Inflammatory macrophage treated with lipopolysaccharide for 4 hours (primary cell): ENCODE results near the gene OSBPL7.

Source experiments
- DNase-seq: peaks from one replicate; pipeline ENCODE4 v3.0.0-alpha.2; 2020

OSBPL7 gene

DNA sequence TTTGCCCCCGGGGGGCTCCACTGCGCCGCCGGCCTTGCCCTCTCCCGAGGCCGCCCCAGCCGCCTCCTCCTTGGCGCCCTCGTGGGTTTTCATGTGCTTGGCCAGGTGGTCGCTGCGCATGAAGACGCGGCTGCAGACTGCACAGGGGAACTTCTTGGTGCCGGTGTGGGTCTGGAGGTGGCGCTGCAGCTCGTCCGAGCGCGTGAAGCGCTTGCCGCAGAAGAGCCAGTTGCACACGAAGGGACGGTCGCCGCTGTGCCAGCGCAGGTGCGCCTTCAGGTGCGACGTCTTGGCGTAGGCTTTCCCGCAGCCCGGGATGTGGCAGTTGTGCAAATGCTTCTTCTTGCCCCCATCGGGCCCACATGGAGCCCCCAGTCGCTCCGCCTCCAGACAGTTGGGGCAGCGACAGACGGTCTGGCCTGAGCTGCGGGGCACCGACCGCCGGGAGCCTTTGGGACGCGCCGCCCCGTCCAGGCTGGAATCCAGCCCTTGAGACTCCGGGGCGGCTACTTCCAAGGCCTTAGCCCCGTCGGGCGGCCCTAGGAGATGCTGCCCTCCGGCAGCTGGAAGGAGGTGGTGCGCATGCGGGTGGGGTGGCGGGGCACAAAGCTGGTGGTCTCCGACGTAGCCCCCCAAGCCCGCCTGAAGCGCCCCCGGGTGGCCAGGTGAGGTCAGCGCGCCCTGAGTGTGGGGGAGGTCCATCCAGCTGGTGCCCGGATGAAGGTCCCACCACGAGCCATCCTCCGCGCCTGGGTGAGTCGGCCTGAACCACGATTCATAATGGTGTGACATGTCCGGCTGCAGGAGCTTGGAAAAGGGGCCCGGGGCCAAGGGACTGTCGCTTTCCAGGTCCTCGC, 26.0 kb upstream of the OSBPL7 start:
- peak; percentile 5 for DNase-seq

DNA sequence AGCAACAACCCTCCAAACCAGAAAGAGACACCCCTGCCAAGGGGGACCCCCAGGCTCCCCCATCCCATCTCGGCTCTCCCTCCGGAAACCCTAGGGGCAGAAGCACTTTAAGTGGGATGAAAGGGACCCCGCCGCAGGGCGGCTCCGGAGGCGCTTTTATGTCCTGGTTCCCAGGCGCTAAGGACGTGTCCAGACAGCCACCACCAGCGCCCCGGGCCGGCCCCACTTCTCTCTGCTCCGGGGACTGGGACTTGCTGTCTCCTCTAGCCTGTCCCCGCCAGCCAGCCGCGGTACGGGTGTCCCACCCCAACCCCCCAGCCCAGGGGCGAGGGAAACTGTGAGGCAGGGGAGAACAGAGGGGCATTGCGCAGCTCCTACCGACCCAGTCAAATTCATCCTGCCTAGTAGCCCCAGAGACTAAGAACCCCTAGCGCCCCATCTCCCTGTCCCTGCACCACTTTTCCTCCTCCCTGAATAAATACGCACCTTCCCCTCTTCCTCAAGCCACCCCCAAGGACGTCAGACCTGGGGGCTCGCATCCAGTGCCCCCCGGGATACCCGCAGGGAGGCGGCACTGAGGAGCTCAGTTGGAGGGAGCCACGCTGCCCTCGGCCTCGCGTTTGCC, 25.2 kb upstream of the OSBPL7 start:
- DNase-seq, result no peak

DNA sequence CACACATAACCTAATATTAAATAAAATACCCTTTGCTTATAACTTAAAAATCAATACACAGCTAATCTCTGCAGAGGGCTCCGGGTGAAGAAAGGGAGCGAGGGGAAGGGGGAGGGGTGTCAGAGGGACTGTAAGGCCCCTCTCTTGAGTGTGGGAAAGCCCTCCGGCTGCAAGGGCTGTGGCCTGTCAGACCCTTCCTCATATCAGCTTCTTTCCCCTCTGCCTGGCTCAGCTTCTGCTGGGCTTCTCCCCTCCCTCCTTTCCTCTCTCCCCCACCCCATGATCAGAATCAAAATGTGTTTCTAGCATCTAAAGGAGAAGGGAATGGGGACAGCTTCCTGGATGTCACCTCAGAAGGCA, 24.1 kb upstream of the OSBPL7 start:
- DNase-seq, result no peak

DNA sequence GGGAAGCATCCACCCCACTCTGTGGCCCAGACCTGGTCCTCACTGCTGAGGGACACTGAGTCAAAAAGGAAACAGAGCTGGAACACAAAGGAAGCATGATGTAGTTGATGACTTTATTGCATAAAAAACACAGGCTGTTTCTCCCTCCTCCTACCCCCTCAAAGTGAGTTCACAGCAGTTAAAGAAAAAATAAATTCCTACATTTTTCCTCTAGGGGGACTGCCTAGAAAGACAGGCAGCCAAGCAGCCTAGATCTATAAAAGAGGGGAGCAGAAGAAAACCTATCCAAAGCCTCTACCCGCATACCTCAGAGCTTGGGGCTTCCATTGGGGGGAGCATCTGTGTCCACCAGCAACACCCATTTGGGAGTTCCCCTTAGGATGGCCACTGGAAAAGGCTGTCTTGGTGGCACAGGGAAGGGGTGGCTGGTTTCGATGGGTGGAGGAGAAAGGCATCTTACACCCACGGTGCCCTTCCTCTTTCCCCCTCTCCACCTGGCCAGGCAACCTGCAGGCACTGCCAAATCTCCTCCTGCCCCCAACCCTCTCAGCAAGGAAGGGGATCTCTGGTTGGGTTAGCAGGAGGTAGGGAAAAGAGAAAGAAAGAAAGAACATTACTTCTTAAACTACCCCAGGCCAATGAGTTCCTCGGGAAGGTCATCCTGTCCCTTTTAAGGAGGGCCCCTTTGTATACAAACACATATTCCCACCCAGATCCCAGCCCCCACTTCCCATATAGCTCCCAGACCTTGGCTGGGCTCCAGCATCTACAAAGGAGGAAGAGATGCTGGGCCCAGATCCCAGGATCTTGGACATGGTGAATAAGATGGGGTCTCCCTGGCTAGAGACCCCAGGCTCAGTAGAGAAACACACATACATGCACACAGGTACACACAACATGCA, 23.5 kb upstream of the OSBPL7 start:
- peak; percentile 33 for DNase-seq

DNA sequence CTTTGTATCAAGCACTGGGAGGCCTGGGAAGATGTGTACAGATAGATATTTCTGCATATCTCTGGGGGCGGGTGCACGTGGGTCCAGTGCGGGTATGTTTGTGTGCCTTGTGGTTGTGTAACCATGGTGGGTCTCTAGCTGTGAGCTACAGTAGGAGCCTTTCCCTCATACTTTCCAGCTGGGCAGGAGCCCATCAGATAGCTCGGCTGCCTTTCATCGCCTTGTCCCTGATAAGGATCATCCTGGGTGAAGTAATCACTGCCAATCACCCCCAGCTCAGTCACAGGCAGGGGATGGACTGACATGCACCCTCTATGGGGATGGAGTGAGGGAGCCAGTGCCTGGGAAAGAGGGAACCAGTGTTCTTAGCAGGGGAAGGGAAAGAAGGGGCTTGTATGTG, 22.6 kb upstream of the OSBPL7 start:
- no peak for DNase-seq

DNA sequence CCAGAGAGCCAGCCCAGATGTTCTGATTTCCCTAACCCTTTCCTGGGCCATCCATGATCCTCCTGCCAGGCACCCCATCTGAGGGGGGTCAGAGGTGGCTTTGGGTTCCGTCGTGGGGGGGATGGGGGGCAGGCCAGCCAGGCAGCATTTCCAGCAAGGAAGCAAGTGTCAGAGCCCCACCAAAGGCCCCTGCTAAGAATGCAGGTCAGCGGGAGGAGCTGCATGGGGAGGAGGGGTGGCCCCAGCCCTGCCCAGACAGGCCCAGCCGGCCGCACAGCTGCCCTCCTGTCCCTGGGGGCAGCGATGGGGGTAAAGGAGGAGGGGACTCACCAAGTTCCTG, 21.8 kb upstream of the OSBPL7 start:
- DNase-seq, result no peak

DNA sequence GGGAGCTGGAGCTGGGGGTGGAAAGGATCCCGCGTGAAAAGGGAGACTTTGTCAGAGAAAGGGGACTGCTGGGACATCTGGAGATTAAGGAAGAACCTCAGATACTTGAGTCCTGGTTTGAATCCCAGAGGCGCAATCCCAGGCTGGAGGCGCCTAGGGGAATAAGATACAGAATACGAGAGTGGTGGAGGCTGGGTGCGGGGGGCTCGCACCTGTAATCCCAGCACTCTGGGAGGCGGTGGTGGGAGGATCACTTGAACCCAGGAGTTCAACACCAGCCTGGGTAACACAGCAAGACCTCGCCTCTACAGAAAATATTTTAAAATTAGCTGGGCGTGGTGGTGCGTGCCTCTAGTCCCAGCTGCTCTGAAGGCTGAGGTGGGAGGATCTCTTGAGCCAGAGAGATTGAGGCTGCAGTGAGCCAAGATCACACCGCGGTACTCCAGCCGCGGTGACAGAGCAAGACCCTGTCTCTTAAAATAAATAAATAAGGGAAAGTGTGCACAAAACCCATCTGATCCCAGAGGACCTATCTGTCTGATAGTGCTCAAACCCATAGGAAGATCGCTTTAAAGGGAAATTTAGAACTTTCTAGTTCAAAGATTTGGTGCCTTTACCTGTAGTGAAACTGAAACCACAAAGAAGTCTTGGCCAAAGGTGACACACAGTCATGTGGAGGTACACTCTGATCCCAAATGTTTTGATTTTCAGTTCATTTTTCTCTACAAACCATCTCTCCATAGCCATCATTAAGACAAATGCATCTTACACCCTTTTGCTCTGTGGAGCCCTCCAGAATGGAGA, 20.1 kb upstream of the OSBPL7 start:
- no peak for DNase-seq

DNA sequence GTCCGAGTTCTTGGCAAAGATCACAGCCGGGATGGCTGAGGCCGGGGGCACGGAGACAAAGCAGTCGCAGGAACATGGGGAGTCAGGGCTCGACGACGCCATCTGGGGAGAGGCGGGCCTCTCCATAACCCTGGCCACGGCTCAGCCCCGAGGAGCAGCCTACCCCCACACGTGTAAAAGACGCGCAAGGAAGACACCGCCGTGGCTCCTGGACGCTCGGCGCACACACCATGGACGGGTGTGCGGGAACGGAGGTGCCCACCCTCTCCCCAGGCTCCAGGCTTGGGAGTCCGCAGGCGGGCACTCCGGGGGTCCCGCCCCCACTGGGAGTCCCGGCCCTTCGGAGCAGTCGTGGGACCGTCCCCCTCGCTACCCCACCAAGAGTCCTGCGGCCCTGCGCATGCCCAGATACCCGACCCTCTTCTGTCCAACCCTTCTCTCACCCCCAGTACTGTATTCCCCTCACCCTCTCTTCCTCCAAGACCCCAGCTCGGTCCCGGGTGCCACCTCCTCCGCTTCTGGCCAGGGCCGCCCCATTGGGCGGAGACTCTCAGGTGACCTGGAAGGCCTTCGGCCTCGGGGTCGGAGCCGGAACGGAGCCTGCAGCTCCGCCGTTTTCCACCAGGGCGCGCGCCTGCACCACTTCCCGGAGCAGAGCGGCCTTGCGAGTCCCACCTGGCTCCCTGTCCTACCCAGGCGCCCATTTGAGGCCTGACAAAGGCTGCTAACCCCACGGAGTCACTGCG, 19.3 kb upstream of the OSBPL7 start, which contains the start of gene SCRN2:
Gene SCRN2 (minus strand): TSS at position 532 of the 746 bp plus-strand sequence. CDS start 430 bp downstream, at position 102.
- DNase-seq, result peak; percentile 80

DNA sequence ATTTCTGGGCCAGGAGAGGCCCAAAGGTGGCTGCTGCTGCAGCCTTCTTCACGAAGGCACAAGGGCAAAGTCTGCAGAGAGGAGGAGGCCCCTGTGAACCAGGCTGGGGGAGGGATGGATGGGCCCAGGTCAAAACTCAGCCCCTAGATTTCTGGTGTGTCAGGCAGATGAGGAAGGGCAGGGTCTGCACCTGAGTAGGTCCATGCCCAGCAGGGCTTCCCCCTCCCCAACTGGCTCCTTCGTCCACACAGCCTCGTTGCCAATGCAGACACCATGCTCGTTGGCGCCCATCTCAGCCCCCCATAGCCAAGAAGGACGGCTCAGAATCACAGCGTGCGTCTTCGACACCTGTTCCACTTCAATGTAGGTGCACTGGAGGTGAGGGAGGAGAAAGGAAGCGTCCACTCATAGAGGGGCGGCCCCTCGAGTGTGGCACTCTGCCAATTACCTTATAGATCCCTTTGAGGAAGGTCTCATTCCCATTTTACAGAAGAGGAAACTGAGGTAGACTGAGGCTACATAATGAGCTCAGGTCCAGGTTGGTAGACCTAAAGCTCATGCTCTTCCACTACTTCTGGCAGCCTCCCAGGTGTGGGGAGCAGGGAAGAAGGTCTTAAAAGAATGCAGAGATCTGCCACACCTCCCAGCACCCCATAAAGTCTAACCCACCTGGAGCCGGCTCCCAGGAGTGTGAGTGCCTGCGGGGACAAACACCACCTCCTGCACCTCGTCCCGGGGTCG, 18.6 kb upstream of the OSBPL7 start:
- no peak for DNase-seq

DNA sequence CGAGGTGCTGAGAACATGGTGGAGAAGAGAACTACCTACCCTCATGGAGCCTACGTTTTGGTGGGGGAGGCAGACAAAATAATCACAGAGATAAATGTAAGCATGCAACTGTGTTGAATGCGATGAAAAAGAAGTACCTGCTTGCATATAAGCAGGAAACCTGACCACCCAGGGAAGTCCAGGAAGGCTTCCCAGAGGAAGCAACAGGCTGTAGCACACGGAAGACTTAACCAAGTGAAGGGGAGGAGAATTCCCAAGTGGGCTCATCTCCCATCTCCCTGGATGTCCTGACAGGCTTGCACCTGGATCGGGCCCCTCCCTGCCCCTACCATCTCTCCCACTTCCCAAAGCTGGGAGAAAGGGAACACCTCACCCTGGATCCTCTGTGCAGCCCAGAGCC, 17.5 kb upstream of the OSBPL7 start:
- DNase-seq, result no peak

DNA sequence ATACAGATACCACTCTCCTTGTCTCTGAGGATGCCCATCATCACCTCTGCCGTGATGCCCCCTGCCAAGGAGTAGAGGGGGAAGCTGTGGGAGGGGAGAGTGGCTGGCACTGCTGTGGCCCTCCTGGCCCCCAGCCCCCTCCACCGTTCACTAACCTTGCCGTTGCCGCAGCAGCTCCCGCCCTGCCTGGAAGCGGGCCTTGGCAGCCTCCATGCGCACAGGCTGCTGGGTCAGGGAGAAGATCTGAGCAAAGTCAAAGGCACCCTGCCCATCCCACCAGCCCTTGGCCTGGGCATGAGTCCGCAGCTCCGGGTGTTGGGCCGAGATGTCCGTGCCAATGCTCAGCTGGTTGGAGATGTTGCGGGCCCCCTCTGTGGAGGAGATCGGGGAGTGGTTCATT, 17.0 kb upstream of the OSBPL7 start:
- no peak for DNase-seq

DNA sequence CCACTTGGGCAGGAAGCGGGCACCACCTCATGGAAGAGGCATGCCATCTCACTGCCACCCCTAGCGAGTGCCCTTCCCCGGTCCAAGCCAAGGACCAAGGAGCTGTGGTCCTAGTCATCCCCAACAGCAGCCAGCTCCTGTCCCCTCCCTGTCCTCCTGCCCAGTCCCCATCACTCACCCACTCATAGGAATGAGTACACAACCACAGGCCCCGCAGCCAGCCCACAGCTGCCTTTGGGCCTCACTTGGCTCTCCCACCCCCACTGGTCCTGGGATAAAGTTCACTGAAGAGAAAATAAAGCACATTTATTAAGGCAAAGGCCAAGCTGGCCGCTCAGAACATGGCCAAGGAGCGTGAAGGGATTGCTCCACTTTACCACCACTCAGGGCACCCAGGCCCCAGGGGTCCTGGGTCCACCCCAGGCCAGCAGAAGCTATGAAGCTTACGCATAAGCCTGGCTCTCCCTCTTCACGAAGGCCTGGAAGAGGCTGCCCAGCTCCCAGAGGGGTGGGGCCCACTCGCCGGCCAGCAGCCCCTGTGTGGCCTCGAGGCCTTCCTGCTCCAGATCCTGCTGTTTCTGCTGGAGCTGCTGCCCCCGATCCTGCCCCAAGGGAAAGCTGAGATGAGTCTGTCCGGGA, 15.9 kb upstream of the OSBPL7 start:
- DNase-seq, result no peak

DNA sequence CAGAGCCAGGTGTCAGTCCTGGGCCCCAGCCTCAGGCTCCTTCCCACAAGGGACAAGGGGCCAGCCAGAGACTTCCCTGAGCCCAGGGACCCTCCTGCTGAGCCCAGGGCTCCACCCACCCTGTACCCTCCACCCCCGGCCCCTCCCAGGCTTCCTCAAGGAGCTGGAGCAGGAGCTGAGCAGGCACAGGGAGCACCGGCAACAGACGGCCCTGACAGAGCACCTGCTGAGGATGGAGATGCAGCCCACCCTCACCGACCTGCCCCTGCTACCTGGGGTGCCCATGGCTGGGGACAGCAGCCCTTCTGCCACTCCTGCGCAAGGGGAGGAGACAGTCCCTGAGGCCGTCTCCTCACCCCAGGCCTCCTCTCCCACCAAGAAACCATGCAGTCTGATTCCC, 15.0 kb upstream of the OSBPL7 start:
- DNase-seq, result no peak

DNA sequence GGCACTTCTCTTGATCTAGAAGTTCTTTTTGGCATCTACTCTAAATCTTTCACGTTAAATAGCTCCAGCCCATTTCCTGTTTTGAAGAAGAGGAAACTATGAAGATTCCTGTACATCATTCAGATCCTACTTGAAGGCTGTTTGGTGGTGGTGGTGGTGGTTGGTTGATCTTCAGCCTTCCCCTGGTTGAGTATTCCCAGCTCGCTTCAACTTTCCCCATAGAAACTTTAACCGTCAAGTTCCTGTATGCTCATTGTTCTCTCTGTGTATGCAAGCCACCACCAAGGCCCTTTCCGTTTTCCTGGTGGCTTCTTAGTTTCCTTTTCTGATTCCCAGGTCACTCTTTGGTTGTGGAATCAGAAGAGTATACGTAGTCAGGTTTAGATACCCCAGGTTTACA, 13.2 kb upstream of the OSBPL7 start:
- no peak for DNase-seq

DNA sequence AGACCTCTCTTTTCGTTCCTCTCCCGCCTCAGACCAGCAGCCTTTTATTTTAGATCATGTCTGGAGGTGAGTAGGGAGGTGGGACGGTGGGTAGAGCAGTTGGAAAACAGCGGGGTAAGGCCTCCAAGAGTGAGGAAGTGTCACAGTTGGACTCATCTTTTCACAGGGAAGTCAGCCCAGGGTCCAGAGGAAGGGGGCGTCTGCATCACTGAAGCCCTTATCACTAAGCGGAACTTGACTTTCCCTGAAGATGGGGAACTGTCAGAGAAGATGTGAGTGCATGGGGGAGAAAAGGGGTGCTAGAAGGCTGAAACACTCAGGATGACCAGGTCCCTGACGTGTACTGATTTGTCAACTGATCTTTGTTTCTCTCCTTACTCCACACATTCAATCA, 10.3 kb upstream of the OSBPL7 start:
- DNase-seq, result peak; percentile 60

DNA sequence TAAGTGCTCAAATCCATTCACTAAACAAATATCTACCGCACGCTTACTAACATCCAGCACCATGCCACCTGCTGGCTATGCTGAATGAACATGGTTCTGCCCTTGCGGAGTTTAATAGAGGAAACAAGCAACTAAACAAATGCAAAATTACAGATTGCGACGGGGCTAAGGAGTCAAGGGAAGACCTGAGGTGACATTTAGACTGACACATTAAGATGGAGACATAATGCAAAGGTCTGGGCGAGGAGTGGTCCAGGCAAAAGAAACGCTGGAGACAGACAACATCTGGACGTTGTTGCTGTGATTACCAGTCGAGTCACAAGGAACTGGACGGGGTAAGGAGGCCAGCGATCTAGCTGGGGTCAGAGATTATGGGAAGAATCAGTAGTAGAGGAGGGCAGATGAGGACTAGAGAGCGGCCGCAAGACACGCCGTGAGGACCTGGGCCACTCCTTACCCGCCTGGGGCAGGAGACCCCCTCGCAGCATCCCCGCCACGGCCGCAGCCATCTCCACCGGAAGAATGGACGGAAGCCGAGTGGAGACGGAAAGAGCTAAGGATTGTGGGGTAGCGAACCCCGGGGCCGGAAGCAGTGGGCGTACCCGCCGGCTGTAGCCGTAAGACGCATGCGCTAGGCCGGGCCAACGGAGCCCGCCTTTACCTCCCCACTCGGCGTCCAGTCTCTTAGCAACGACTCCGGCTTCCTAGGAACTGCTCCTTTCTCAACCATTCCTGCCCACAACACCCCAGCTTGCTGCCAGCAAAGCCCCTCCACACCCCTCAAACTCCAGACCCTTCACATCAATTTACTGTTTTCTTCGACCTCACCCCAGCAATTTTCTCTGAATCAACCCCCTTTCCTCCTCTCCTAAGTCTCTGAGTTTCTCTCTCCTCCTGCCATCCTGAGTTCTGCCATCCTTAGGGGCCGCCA, 9.7 kb upstream of the OSBPL7 start, which contains the start of the genes LRRC46 and MRPL10:
Gene LRRC46 (plus strand): TSS at position 668 of the 931 bp plus-strand sequence. CDS start 320 bp downstream, outside the sequence.
Gene MRPL10 (minus strand): TSS at position 539 of the 931 bp plus-strand sequence. CDS start 30 bp downstream, at position 509.
- peak; percentile 93 for DNase-seq

DNA sequence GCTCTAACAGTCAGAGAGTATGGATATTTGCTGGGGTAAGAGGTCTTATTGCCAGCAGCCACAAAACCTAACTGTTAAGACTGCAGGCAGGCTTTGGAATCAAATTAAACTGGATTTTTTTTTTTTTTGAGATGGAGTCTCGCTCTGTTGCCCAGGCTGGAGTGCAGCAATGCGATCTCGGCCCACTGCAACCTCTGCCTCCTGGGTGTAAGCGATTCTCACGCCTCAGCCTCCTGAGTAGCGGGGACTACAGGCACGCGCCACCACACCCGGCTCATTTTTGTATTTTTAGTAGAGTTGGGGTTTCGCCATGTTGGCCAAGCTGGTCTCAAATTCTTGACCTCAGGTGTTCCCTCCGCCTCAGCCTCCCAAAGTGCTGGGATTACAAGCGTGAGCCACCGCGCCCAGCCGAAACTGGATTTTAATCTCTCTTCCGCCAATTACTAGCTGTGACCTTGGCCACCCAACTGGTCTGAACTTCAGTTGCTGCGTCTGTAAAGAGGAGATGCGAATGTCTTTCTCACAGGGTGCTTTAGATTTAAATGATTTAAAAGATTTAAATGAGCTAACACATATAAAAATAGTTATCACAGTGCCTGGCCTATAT, 8.9 kb upstream of the OSBPL7 start:
- no peak for DNase-seq

DNA sequence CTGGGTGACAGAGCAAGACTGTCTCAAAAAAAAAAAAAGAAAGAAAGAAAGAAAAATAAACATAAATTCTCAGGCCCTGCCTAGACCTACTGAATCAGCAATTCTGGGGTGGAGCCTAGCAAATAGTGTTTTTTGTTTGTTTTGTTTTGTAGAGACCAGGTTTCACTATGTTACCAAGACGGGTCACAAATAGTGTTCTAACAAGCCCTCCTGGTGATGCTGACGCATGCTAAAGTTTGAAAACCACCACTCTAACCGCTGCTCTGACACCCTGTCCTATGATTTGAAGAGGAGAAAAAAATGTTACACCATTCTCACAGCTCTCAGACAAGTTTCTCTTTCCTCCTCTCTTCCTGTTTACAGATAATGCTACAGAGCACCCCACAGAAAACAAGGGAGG, 8.3 kb upstream of the OSBPL7 start:
- no peak for DNase-seq

DNA sequence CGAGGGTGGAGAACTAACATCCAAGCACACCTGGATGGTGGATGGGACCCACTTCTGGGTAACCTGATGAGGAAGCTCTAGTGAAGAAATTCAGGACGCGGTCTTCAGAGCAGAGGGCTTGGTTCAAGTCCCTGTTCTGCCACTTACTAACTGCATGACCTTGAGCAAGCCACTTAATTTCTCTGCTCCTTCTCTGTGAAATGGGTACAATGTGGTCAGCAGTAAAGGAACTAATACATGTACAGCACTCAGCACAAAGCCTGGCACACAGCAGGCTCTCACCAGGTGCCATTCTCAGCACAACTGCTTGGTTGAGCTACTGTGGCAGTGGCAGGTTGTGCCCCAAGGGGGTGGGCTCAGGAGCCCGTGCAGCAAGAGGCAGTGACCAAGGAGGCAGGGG, 1.9 kb upstream of the OSBPL7 start:
- DNase-seq, result no peak
